SIG-M5 (cell line): Measurements from ENCODE around the gene ETF1.

Experiments
- DNase-seq: peaks from one replicate; lab custom pipeline; 2025; lab: John Stamatoyannopoulos, UW

The ETF1 gene

DNA sequence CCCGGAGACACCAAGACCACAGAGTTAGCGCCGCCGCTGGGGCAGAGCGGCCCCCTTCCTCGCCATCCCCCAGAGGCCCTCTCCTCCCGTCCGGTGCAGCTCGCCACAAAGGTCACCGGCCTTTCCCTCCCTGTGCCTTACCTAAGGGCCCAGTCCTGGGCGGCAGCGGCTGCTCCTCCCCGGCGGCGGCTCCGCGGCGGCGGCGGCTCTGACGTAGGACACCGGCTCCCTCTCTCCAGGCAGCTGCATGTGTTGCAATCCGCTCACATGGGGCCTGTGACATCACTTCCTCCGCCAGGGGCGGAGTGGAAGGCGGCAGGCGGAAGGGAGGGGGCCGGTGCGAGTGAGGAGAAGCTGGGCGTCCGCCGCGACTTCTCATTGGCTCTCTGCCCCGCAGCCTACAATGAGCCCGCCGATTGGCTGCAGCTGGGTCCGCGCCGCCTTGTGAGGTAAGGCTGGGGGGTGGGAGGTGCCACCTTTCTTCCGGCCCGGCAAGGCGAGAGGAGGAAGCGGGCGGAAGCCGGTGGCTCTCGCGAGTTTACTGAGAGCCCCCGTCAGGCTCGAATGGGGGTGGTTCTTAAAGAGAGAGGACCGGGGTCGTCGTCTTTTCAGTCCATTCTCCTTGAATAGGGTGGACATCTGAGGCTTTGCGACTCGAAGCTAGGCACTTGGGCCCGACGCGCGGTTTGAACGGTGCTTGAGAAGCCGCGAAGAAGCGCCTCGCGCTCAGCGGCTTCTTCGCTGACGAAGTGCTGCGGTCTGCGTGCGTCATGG is at the start of gene ETF1:
Gene ETF1, minus strand, starts transcription at position 281 of the 774 bp plus-strand sequence. CDS start 318 bp downstream, outside the sequence.
- DNase-seq = peak; percentile 91

DNA sequence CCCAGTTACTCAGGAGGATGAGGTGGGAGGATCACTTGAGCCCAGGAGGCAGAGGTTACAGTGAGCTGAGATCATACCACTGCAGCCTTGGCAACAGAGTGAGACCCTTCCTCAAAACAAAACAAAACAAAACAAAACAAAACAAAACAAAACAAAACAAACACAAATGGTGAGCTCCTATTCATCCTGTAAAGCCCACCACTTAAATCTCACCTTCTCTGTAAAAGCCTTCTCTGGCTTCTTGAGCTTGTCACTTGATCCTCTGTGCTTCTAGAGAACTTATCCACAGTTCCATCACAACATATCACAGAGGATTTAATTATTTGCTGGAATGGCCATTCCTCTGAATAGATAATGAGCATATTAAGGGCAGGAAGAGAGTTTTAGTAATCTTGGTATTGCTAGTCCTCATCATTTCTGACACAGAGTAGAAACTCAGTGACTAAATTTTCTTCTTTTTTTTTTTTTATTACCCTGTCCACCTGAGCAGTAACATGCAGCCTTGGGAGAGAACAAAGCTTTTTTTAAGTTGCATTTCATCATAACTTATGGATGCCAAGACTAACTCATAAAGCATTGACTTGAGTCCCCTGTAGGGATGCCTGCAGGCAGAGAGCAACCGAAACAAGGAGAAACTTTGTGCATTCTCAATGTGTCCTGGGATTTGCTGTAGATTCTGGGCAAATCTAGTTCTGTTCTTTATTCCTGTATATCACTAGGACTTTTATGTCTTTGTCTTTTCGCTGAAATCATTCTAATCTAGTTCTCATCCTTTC is 45.2 kb upstream of the ETF1 start:
- no peak for DNase-seq

DNA sequence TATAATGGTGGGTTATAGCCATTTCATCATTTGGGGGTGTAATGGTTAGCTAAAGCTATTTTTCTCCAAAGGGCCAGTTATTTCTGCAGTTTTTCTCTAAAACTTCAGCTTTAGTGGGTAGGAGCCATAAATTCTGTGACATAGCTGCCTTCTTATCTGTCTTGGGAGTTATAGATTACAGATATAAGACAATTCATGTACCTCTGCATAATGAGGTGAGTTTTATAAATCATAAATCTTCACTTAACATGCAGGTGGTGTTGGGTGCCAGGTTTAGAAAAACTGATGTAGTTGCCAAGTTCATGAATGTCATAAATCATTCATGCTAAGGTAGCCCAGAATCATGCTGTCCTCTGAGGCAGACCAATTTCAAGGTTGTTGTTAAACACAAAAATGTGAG is 42.1 kb upstream of the ETF1 start:
- DNase-seq = no peak

DNA sequence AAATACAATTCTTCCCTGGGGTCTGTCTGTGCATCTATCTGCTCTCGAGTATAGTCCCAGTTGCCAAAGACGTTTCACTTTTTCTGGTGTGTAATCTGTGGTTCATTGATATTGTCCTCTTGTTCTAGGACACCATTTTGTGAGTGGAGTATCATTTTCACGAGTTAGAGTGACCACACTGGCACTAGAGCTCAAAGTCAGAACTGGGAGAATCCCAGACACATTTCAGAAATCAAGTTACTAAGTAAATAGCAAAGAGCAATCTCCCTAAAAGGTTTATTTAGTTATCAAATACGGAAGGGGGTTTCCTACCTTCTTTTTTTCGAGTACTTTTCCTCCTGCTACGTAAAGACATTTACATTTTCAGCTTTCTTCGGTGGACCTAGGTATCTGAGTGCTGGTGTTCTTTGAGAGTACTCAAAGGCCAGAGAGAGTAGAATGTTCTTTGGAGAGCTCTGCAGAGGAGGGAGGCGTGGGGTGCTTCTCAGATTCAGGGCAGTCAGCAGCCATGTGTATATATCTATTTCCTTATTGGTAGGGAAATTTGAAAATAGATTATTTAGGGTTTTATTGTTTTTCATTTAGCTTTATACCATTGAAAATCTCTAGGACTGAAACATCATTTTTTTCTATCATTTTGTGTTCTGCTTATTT is 41.1 kb upstream of the ETF1 start:
- DNase-seq = no peak

DNA sequence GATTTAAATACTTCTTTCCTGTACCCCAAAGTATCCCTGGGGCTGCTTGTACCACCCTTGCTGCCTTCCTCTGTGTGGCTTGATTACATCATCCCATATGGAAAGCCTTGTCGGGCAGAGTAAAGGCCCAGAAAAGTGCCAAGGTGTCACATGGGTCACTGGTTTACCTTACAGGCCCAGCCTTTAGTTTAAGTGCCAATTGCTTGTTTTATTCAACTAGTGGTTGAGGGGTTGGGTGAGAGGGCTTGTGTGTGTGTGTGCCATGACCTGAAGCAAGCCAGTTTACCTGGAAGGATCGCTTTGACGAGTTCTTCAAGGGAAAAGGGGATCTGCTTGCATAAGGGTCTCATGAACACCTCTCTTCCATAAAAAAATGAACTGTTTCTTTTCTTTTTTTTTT is 39.9 kb upstream of the ETF1 start:
- no peak for DNase-seq

DNA sequence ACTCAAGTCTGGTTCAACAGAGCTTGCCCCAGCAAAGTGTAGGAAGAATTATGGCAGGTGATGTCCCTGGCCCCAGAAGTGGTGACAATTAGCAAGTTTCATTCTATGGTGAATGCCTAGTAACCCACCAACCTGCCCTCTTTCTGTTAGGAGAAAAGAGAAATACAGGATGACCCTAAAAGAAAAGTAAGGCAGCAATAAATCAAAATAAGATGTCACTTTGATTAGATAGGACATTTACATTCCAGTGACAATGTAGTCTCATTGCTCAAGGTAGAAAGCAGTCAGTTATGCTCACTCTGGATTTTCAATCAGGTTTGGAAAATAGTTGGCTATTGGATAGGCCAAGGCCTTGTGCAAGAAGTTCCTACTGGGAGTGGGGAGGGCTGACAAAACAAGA is 37.7 kb upstream of the ETF1 start:
- DNase-seq = no peak

DNA sequence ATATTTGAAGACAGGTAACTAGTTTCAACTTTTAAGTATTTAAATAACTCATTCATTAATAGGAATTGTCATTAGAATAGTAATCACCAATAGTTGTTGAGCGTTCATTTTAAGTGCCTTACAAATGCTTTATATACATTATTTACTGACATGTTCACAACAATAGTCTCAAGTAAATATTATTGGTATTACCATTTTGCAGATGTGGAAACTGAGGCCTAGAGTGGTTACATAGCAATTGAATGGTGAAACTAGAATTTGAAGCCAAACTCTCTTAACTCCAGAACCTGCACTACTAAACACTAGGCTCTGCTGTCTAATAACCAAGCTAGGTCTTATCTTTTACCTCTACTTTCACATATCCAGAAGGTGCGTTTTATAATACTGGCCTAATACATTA is 37.0 kb upstream of the ETF1 start:
- no peak for DNase-seq

DNA sequence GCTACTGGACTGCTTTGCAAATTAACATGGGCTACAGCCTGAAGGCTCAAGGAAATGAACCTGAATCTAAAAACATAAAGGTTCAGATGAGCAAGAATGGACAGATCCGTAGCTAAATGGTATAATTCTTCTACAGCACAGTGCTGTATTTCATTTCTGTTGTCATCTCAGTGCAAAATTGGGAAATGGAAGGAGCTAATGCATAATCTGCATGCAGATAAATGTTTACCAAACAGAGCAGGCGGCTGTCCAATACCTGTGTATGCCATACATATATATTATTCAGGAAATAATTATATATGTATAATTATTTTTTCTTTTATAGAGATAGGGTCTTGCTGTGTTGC is 36.5 kb upstream of the ETF1 start:
- no peak for DNase-seq

DNA sequence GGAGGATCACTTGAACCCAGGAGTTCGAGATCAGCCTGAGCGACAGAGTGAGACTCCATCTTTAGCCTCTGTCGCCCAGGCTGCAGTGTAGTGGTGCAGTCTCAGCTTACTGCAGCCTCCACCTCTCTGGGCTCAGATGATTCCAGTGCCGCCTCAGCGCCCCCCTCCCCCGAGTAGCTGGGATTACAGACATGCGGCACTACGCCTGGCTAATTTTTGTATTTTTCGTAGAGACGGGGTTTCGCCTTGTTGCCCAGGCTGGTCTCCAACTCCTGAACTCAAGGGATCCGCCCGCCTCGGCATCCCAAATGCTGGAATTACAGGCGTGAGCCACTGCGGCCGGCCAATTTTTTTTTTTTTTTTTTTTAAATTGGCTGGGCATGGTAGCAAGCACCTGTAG is 34.4 kb upstream of the ETF1 start:
- no peak for DNase-seq

DNA sequence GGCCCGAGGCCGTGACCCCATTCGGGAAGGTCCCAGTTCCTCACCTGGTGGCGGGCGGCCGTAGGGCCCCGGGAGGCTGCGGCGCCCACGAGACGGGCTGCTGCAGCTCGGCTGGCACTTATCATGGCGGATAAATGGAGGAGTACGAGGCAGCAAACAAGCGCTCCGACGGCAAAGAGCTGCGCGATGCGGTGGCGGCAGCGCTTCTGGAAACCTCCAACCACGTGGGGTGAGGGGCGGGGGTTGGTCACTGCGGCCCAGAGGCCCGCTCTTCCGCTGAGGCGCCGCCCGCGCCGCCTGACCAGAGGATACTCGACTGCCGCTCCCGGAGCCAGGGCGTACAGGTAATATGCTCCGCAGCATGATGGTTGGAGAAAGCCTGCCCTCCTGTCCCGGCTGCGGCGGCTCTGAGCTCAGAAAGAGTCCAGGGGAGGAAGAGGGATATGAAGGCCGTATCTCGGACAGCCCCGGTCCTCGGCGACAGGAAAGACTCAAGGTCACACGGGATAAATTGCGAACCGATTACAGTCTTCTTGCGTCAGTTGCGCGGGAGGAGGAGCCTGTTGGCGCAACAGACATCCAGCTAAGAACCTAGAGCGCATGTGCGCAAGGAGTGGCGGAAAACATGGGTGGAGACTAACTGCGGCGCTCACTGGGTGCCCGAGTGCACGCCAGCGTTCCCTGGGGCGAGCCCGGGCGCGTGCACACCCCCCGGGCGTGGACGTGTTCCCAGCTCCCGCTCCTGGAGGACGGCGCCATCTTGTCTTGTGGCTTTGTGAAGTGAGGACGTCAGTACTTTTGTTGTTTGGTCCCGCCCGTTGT is 32.4 kb upstream of the ETF1 start, which contains the start of gene HSPA9:
Gene HSPA9, minus strand, starts transcription at position 208 of the 822 bp plus-strand sequence. Its CDS starts 83 bp downstream, at position 125.
- peak; percentile 96 for DNase-seq

DNA sequence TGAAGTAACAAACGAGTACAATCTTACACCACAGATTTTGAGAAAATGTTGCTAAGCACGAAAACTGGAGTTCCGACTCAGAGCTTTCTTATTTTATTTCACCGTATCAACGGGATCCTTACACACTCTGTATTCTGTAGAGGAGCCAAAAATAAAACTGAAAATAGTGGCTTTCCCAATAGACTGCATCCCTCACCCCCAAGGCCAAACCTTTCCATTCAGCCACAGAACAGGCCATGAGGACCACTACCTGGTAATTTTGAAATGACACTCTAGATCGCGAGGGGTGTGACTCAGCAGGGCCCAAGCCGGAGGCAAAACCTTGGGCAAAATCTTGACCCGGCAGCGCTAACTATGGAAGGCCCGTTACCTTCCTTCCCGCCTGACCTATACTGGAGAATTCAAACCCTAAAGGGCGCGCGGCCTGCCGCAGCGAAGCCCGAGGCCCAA is 31.7 kb upstream of the ETF1 start:
- DNase-seq = no peak

DNA sequence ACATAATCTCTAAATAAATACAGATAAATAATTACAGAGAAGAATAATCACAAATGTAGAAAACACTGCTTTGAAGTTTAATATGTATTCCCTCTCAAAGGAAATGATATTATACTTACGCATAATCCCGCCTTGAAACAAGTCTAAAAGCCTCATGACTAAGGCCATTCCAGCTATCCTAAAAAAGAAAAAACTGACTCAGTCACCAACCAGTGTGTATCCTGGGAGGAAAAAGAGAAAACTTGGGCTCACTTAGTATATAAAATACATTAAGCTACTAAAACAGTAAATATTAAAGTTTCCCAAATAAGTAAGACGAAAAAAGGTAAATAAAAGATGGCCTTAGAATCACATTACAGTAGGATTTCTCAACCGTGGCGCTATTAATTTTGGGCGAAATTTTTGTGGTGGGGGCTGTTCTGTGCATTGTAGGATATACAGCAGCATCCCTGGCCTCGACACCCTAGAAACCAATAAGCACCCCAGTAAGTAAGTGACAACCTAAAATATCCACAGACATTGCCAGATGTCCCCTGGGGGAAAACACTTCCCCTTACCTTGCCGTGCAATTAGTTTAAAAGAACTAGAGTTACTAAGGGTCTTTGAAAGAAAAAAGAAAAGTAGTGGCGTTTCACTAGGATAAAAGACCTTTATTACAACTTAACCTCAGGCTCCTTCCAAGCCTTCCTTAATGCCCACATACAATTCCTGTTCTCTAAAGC is 31.1 kb upstream of the ETF1 start:
- no peak for DNase-seq

DNA sequence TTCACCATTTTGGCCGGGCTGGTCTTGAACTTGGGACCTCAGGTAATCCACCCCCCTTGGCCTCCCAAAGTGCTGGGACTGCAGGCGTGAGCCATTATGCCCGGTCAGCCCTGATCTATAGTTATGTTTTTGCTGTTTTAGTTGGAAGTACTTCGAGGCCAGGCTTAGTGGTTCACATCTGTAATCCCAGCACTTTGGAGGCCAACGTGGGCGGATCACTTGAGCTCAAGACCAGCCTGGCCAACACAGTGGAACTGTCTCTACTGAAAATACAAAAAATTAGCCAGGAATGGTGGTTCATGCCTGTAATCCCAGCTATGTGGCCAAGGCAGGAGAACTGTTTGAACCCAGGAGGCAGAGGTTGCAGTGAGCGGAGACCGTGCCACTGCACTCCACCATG is 30.2 kb upstream of the ETF1 start:
- no peak for DNase-seq

DNA sequence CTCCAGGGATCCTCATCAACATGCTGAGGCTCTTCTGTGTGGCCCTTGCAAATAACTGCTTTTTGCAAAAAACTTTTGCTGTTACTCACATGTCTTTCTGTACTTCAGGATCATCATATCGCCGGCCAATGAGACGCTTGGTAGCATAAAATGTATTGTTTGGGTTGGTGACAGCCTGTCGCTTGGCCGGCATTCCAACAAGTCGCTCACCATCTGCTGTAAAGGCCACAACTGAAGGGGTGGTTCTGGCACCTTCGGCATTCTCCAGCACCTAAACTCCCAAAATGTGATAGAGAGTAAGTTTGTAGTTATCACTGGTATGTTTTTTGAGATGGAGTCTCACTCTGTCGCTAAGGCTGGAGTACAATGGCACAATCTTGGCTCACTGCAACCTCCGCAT is 27.8 kb upstream of the ETF1 start:
- no peak for DNase-seq

DNA sequence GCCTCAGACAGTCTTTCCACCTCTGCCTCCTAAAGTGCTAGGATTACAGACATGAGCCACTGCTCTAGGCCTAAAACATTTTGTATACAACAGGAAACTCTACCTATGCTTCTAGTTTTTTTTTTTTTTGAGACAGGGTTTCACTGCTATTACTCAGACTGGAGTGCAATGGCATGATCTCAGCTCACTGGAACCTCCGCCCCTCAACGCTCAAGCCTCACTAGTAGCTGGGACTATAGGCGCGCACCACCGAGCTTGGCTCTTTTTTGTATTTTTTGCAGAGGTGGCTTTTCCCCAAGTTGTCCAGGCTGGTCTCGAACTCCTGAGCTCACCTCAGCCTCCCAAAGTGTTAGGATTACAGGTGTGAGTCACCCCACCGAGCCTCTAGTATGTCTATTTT is 26.7 kb upstream of the ETF1 start:
- DNase-seq = no peak

DNA sequence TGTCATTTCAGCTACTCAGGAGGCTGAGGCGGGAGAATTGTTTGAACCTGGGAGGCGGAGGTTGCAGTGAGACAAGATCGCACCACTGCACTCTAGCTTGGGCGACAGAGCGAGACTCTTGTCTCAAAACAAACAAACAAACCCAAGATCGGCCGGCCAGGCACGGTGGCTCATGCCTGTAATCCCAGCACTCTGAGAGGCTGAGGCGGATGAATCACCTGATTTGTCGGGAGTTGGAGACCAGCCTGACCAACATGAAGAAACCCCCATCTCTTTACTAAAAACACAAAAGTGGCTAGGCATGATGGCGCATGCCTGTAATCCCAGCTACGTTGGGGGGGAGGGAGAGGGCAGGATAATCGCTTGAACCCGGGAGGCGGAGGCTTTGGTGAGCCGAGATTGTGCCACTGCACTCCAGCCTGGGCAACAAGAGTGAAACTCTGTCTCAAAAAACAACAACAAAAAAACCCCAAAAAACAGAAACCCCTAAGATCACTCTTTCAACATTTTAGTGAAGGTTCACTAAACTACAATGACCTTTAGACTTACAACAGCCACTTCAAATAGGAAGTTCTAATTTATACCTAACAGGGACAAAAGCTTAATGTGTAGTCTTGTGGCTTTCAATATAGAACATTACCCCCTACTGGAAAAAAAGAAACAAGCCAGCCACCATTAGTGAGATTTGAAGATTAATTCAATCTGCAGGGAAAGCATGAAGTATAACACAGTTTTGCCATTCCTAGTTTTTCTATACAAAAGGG is 25.2 kb upstream of the ETF1 start:
- no peak for DNase-seq

DNA sequence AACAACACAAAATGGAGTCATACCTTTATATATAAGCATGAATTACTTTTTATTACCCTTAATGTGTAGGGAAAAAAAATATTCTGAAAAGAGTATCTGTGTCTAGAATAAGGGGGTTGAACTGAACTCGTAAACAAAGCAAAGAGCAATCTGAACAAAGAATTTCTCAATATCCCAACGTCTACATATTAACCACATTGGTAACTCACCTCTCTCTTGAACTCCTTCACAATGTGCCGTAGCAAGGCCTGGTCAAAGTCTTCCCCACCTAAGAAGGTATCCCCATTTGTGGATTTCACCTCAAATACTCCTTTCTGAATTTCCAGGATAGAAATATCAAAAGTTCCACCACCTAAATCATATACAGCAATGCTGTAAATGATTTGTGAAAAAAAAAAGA is 23.8 kb upstream of the ETF1 start:
- DNase-seq = no peak

DNA sequence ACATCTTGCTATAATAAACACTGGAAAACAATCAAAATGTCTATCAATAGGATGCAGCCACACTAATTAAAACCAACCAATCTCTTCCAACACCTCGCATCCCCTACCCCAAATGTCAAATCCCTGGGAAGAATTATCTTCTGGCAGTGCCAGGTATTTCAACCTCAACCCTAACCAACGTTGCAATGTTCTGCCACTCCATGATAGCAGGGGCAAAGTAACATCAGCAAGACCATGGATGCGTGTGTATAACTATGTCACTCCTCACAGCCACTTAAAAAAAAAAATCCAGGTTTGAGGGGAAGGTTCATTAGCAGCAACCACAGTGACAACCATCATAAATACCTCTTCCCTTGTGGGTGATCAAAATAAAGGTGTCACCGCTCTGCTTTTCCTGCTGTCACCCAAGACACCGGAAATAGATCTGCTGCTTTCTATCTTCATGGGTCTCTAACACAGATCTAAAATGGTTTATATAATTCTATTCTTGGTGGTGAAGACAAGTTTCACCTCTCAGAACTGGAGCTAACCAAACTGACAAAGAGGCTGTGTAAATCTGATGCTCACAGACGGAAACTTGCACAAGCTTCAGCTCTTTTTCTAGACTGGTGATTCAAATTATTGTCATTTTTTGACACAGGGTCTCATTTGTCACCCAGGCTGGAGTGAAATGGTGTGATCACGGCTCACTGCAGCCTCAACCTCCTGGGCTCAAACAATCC is 22.2 kb upstream of the ETF1 start:
- no peak for DNase-seq

DNA sequence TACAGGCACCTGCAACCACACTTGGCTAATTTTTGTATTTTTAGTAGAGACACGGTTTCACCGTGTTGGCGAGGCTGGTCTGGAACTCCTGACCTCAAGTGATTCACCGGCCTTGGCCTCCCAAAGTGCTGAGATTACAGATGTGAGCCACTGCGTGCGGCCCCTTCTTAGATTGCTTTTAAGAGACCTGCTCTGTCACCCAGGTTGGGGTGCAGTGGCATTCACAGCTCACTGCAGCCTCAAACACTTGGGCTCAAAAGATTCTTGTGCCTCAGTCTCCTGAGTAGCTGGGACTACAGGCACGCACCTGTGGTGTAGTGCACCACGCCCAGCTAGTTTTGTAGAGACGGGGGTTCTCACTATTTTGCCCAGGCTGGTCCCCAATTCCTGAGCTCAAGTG is 21.2 kb upstream of the ETF1 start:
- no peak for DNase-seq
